IPS-18c (cell line): ENCODE data around the gene AGO1.
"Not testable (repeated sequence)": the region's sequence is repeated elsewhere in the genome, so short reads cannot be mapped to it uniquely, and the experiment has no call there.

Experiments
- H3K4me3 ChIP-seq: 2 replicates; pipeline ENCODE4 v1.7.0; 2013; ENCODE audit warnings: low read depth, mild to moderate bottlenecking, low read length, moderate library complexity; ENCODE audit not compliant: insufficient read depth
- H3K9me3 ChIP-seq: one replicate; pipeline ENCODE4 v1.6.1; 2013; ENCODE audit warnings: mild to moderate bottlenecking, low read length, moderate library complexity; ENCODE audit not compliant: control insufficient read depth, insufficient read depth

Gene AGO1

DNA sequence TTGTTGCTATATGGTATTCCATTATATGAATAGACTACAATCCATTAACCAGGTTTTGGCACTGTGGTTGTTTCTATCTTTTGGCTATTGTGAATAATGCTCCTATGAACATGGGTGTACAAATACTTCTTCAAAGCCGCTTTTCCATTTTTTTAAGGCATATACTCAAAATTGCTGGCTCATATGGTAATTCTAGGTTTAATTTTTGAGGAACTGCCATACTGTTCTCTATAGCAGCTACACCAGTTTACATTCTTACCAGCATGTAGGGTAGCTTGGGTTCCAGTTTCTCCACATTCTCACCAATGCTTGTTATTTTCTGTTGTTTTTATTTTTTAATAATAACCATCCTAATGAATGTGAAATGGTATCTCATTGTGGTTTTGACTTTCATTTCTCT lies 19.9 kb upstream of the AGO1 start:
- Histone ChIP-seq H3K9me3 (no peaks in the 10 kb centered on the region), H3K4me3 (no peak overlapping the region)

DNA sequence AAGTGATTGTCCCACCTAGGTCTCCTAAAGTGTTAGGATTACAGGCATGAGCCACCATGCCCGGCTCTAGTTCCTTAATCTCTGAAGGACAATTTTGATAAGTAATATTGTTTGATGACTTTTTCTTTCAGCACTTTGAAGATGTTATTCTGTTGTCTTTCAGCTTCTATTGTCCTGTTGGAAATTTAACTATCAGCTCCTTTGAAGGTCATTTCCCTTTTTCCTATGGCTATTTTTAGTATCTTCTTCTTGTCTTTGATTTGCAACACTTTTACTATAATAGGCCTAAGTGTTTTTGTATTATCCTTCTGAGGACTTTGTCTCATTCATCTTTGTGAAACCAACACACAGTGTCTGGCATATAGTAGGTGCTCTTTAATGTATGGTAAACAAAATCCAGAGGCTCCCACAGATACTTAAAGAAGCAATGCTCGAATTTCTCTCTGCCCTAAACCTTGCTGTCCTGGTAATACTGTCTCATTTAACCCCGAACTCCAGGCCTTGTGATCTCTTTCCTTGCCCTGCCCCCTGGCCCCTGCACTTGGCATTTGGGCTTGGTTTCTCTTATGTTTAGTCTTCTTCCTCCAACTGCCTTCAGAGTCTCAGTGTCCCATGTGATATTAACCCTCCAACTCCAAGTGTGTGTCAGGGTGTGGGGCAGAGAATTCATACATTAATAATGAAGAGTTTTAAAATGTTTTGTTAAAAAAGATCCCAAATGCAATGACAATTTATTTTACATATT lies 19.0 kb upstream of the AGO1 start:
- H3K4me3 ChIP-seq, result no peak overlapping the region
- no peaks in the 10 kb centered on the region for H3K9me3 ChIP-seq

- no peaks in the 10 kb centered on the region for H3K9me3 ChIP-seq
- no peak overlapping the region for H3K4me3 ChIP-seq
These were observed 18.2 kb upstream of the AGO1 start for GRCh38 chr1:35864813-35865212.

DNA sequence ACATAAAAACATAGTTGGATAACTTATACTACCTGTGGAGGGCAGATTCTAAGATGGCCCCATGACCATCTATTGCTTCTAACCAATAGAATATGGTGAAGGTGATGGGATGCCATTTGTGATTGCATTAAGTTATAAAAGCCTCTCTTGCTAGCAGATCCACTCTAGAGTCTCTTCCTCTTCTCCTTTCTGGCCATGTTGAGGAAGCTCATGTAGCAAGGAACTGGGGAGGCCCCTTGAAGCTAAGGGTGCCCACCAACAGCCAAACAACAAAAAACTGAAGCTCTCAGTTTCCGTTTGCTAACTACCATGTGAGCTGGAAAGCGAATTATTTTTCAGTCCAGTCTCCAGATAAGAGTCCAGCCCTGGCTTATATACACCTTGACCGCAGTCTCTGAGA lies 16.0 kb upstream of the AGO1 start:
- no peak overlapping the region for H3K4me3 ChIP-seq
- H3K9me3 ChIP-seq, result no peaks in the 10 kb centered on the region

DNA sequence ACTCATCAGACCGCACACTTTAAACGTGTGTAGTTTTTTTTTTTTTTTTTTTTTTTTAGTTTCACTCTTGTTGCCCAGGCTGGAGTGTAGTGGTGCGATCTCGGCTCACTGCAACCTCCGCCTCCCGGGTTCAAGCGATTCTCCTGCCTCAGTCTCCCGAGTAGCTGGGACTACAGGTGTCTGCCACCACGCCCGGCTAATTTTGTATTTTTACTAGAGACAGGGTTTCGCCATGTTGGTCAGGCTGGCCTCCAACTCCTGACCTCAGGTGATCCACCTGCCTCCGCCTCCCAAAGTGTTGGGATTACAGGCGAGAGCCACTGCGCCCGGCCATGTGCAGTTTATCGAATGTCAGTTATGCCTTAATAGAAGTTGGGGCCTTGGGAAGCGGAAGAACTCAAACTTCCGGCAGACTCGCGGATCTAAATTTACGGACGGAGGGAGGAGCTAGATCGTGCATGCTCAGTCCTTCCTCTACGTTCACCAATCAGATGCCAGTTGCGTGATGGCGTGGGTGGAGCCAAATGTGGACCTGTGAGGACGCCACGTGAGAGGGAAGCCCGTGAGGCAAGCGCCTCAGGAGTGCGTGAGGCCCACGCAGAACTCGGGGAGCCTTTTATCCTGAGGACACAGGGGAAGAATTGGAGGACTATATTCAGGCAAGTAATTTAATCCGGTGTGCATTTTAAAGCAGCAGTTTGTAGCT lies 13.6 kb upstream of the AGO1 start:
- H3K4me3 ChIP-seq, H3K9me3 ChIP-seq: not testable (repeated sequence)

DNA sequence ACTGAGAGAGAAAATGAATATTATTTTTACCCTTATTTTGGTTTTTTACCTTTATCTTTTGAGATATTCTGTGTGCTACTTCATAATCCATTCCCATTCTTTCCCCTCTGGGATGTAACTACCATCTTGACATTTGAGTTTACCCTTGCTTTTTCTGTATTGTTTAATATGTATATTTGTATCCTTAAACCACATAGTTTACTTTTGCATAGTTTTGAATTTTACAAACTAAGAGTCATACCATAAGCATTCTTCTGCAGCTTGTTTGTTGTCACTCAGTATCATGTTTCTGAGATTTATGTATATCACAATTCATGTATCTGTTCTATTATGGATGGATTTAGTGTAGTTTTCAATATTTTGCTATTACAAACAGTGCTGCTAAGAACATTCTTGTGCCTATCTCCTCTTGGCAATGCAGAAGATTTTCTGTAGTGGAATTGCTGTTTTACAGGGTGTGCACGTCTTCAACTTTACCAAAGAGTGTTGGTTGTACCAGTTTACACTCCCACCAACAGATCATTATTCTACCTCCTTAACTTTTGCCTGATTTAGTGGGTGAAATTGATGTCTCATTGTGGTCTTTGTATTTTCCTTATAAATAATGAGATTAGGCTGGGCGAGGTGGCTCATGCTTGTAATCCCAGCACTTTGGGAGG lies 12.2 kb upstream of the AGO1 start:
- H3K4me3 ChIP-seq, result no peak overlapping the region
- H3K9me3 ChIP-seq, result no peaks in the 10 kb centered on the region

GRCh38 chr1:35873243-35873750 lies 9.7 kb upstream of the AGO1 start:
- H3K4me3 ChIP-seq, result no peak overlapping the region
- H3K9me3 ChIP-seq, result no peaks in the 10 kb centered on the region

DNA sequence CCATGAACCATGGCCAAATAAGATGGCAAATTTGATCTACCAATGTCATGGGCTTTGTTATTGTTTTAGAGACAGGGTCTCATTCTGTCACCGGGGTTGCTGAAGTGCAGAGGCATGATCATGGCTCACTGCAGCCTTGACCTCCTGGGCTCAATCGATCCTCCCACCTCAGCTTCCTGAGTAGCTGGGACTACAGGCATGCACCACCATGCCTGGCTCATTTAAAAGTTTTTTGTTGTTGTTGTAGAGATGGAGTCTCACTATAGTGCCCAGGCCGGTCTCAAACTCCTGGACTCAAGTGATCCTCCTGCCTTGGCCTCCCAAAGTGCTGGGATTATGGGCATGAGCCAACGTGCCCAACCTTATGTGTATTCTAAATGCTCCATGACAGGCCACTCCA lies 8.9 kb upstream of the AGO1 start:
- not testable (repeated sequence) for H3K9me3 ChIP-seq, H3K4me3 ChIP-seq

- no peak overlapping the region for H3K4me3 ChIP-seq
- no peaks in the 10 kb centered on the region for H3K9me3 ChIP-seq
These were observed 6.0 kb upstream of the AGO1 start for GRCh38 chr1:35876988-35877387.

DNA sequence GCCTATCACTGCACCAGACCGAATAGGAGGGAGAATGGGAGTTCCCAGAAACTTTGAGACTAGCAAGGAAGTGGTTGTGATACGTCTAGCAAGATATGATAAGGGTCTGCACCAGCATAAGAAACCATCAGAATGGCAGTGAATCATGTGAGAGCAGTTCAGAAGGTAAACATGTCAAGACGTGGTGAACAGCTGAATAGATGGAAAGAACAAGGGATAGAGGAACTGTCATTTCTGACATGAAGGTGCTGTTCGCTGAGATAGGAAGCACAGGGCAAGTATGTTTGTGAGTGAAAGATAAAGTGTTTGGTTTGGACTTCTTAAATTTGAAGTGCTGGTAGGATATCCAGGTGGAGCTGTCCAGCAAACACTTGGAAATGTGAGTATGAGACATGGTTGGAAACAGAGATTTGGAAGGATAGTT lies 1.1 kb upstream of the AGO1 start:
- H3K9me3 ChIP-seq, result no peaks in the 10 kb centered on the region

GRCh38 chr1:35882586-35882944 lies 444 bp upstream of the AGO1 start:
- H3K4me3 ChIP-seq, result peak overlapping the region; percentile 38; the same call in 1 of the 2 replicates
- H3K9me3 ChIP-seq, result no peaks in the 10 kb centered on the region

More for the DNA sequence above, 1.1 kb upstream of the AGO1 start:
- H3K4me3 ChIP-seq, result no peak overlapping the region

DNA sequence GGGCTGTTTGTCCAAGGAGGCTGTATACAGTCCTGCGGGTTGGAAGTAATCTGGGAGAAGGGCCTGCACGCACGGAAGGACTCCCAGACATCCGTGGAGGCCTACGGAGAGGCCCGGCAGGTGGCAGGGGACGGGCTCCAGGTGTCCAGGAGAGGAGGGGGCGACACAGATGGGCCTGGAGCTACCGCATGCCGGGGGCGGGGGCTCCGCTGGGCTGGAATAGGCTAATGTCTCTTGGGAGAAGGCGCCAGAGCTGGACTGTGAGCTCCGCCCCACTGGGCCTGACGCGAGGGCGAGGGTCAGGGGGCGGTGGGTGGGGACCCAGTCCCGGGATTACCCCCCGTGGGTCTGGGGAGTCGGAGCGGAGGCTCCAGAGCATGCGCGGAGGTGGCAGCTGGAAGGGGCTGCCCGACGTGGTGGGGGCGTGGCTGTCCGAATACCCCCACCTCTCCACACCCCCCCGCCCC lies 659 bp downstream of the AGO1 start:
- Histone ChIP-seq H3K4me3 (peak overlapping the region; percentile 99), H3K9me3 (no peaks in the 10 kb centered on the region)

DNA sequence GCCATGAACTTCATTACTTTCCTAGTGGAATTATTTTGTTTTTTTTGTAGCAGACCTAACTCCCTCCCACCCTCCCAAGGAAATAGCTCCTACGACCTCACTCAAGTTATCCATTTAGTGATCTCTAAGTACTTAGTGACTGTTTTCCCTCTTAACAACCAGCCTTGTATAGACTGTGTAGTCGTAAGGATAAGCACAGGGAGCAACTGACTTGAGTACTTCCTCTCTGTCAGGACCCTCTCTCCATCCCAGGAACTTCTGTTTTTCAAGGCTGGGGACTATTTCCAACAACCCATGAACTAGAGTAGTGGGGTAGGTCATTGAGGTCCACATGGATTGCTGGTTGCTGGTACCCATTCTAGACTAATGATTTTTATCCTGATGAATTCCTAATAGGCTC lies 1.9 kb downstream of the AGO1 start:
- Histone ChIP-seq H3K9me3 (no peaks in the 10 kb centered on the region), H3K4me3 (no peak overlapping the region)

DNA sequence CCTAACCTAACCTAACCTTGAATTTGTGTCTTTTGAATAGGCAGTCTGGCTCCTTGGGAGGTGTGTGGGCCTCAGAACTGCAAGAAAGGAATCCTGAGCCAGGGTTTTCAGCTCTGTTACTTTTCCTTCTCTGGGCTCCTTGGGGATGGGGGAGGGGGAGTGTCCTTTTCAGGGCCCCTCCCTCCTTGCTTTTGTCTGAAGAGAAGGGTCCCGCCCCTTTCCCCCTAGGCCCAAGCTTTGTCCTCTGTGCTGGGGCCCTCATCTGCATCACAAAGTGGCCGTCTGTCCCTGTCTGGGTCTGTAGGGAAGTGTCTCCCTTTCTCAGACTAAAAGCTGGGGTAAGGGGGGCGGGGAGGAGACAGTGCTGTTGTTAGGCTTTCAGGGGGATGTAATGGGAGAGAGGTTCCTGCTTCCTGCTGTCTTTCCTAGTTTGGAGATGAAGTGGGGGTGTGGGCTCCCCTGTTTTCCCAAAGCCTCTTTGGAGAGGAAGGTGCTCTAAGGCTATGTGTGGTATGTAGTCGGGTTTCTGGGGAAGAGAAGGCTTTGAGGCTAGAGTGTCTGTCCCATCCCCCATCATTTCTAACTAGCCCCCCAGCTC lies 3.1 kb downstream of the AGO1 start:
- H3K4me3 ChIP-seq, result peak overlapping the region; percentile 40
- no peaks in the 10 kb centered on the region for H3K9me3 ChIP-seq

DNA sequence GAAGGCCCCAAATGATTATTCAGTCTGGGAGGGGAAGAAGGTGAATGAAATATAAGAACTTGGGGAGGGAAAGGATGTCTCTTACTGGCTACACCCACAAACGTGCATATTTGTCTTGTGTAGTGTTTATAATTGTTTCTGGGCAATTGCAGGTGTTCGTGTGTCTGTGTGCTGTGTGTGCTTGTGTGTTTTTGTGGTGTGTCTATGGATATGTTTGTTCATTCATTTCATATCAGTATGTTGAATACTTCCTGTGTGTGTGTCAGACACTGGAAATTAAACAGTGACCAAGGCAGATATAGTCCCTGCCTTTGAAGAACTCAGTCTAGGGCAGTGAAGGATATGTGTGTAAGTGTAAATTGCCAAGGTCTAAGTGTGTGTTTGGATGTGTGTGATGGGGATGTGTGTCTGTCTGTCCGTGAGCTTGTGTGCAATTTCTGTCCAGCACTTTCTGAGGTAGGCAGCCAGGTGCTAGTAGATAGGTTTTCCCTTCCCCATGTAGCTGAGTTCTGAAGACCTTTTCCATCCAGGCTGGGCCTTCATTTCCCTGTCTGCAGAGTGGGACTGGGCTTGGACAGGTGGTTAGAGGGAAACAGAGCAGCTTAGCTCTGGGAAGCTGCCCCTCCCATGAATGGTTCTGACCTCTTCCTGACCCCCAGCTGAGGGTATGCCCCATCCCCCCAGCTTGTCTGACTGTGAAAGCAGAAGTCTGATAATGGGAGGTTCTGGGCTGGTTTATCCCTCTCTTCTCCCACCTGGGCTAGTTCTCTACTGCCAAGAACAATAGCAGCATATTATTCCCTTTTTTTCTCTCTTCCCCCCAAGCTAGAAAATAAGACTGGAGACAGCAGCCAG lies 3.8 kb downstream of the AGO1 start:
- Histone ChIP-seq H3K4me3 (peak overlapping the region; percentile 40), H3K9me3 (no peaks in the 10 kb centered on the region)

- H3K4me3 ChIP-seq, result no peak overlapping the region
- no peaks in the 10 kb centered on the region for H3K9me3 ChIP-seq
These were observed 4.5 kb downstream of the AGO1 start for GRCh38 chr1:35887508-35887907.

- Histone ChIP-seq H3K9me3 (no peaks in the 10 kb centered on the region), H3K4me3 (no peak overlapping the region)
These were observed 5.2 kb downstream of the AGO1 start for GRCh38 chr1:35888255-35888654.
